ENCODE measurements around the gene IQUB.
"Not testable (repeated sequence)": the region's sequence is repeated elsewhere in the genome, so short reads cannot be mapped to it uniquely, and the experiment has no call there.

IQUB gene

GRCh38 chr7:123534383-123535260 lies at the start of gene IQUB:
IQUB (minus strand) TSS chr7:123534595; CDS start chr7:123512340, 22,255 bp downstream.
- peak; percentile 89 for DNase-seq (ENCODE audit: low read depth)

GRCh38 chr7:123583821-123584220 lies 49.4 kb upstream of the IQUB start:
- no peak for DNase-seq (ENCODE audit: low read depth)

- DNase-seq (ENCODE audit: low read depth): no peak
Observed at GRCh38 chr7:123581162-123581459, 46.7 kb upstream of the IQUB start.

- no peak for DNase-seq (ENCODE audit: low read depth)
Observed at GRCh38 chr7:123580406-123581161, 46.2 kb upstream of the IQUB start.

- no peak for DNase-seq (ENCODE audit: low read depth)
Observed at GRCh38 chr7:123579416-123579815, 45.0 kb upstream of the IQUB start.

- no peak for DNase-seq (ENCODE audit: low read depth)
Observed at GRCh38 chr7:123573896-123574467, 39.6 kb upstream of the IQUB start.

- DNase-seq (ENCODE audit: low read depth): no peak
Observed at GRCh38 chr7:123573341-123573740, 38.9 kb upstream of the IQUB start.

- no peak for DNase-seq (ENCODE audit: low read depth)
Observed at GRCh38 chr7:123571684-123572083, 37.3 kb upstream of the IQUB start.

- DNase-seq (ENCODE audit: low read depth): no peak
Observed at GRCh38 chr7:123571187-123571586, 36.8 kb upstream of the IQUB start.

- DNase-seq (ENCODE audit: low read depth): no peak
Observed at GRCh38 chr7:123570390-123571182, 36.2 kb upstream of the IQUB start.

GRCh38 chr7:123569352-123570010 lies 35.1 kb upstream of the IQUB start:
- no peak for DNase-seq (ENCODE audit: low read depth)

GRCh38 chr7:123562121-123562520 lies 27.7 kb upstream of the IQUB start:
- DNase-seq (ENCODE audit: low read depth): no peak

GRCh38 chr7:123558289-123558874 lies 24.0 kb upstream of the IQUB start:
- no peak for DNase-seq (ENCODE audit: low read depth)

GRCh38 chr7:123557398-123558288 lies 23.2 kb upstream of the IQUB start, which contains the start of gene NDUFA5:
NDUFA5 (minus strand) TSS chr7:123557818; CDS start chr7:123557795, 23 bp downstream.
- peak; percentile 98 for DNase-seq (ENCODE audit: low read depth)

GRCh38 chr7:123557016-123557397 lies 22.6 kb upstream of the IQUB start:
- DNase-seq (ENCODE audit: low read depth): no peak

GRCh38 chr7:123555484-123555883 lies 21.1 kb upstream of the IQUB start:
- no peak for DNase-seq (ENCODE audit: low read depth)

- DNase-seq (ENCODE audit: low read depth): no peak
Observed at GRCh38 chr7:123553159-123553558, 18.8 kb upstream of the IQUB start.

- DNase-seq (ENCODE audit: low read depth): no peak
Observed at GRCh38 chr7:123552641-123553040, 18.2 kb upstream of the IQUB start.

- not testable (repeated sequence) for DNase-seq (ENCODE audit: low read depth)
Observed at GRCh38 chr7:123552134-123552533, 17.7 kb upstream of the IQUB start.

GRCh38 chr7:123548406-123548805 lies 14.0 kb upstream of the IQUB start:
- no peak for DNase-seq (ENCODE audit: low read depth)

Measured in non-pigmented ciliary epithelial cell (primary cell).